ENCODE data around the gene C1orf116.

DNA sequence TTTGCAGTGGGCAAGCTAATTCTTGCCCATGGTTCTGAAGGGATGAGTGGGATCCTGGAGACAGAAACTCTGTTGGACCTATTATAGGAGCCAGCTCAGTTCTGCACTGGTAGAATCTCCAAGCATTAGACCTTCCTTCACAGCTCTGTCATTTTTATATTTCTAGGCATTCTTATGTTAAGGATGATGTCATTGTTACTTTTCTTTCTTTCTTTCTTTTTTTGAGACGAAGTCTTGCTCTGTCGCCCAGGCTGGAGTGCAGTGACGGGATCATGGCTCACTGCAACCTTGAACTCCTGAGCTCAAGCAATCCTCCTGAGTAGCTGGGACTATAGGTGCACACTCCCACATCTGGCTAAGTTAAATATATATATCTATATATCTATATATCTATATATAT is 28.0 kb upstream of the C1orf116 start:
- no peak for TF ChIP-seq USF1 (CRISPR knock-in tag; IDR thresholded peaks at IDR 0.05)
- no peak for TF ChIP-seq CREB1 (CRISPR knock-in tag; IDR thresholded peaks at IDR 0.05)
- TF ChIP-seq ZNF121 (CRISPR knock-in tag; IDR thresholded peaks at IDR 0.05): no peak
- TF ChIP-seq TCF7 (CRISPR knock-in tag; IDR thresholded peaks at IDR 0.05; ENCODE audit: low read depth): no peak
- TF ChIP-seq CTCF (IDR thresholded peaks at IDR 0.05): no peak
- TF ChIP-seq MAX (CRISPR knock-in tag; IDR thresholded peaks at IDR 0.05): no peak
- no peak for TF ChIP-seq ZSCAN18 (CRISPR knock-in tag; IDR thresholded peaks at IDR 0.05)
- TF ChIP-seq, protein P1, sequence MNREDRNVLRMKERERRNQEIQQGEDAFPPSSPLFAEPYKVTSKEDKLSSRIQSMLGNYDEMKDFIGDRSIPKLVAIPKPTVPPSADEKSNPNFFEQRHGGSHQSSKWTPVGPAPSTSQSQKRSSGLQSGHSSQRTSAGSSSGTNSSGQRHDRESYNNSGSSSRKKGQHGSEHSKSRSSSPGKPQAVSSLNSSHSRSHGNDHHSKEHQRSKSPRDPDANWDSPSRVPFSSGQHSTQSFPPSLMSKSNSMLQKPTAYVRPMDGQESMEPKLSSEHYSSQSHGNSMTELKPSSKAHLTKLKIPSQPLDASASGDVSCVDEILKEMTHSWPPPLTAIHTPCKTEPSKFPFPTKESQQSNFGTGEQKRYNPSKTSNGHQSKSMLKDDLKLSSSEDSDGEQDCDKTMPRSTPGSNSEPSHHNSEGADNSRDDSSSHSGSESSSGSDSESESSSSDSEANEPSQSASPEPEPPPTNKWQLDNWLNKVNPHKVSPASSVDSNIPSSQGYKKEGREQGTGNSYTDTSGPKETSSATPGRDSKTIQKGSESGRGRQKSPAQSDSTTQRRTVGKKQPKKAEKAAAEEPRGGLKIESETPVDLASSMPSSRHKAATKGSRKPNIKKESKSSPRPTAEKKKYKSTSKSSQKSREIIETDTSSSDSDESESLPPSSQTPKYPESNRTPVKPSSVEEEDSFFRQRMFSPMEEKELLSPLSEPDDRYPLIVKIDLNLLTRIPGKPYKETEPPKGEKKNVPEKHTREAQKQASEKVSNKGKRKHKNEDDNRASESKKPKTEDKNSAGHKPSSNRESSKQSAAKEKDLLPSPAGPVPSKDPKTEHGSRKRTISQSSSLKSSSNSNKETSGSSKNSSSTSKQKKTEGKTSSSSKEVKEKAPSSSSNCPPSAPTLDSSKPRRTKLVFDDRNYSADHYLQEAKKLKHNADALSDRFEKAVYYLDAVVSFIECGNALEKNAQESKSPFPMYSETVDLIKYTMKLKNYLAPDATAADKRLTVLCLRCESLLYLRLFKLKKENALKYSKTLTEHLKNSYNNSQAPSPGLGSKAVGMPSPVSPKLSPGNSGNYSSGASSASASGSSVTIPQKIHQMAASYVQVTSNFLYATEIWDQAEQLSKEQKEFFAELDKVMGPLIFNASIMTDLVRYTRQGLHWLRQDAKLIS (CRISPR knock-in tag; IDR thresholded peaks at IDR 0.05; ENCODE audit: borderline replicate concordance): no peak
- TF ChIP-seq NFYB (CRISPR knock-in tag; conservative IDR thresholded peaks at IDR 0.05; ENCODE audit: low read depth): no peak
- no peak for TF ChIP-seq CREM (CRISPR knock-in tag; IDR thresholded peaks at IDR 0.05)
- TF ChIP-seq HMGXB4 (CRISPR knock-in tag; IDR thresholded peaks at IDR 0.05): no peak
